MCF 10A (cell line): ENCODE results near the gene ITPKC. TPM values are rescaled to one million over a fixed set of nuclear protein-coding genes. Genes with fewer than 3 reads are reported as not detected.
A peak's percentile ranks its signal among the peaks of the same experiment; 100 is the strongest.

Source experiments
- BruUV-seq: library from RNA; stranded (reverse); fragments of 400-500 nt; replicated peaks from 2 replicates; lab custom pipeline; 2021; lab: Mats Ljungman, UMichigan
- CTCF ChIA-PET: fragments of 300-600 bp; sonication (Branson Sonifier 250); formaldehyde crosslinking; extraction: SDS; loops from one replicate; lab custom pipeline; 2021; ENCODE audit warnings: antibody characterized with exemption, inconsistent platforms; lab: Yijun Ruan, JAX
- POLR2A ChIA-PET: fragments of 300-600, 350-650 bp; sonication (Branson Sonifier 250); formaldehyde crosslinking; extraction: SDS; loops from one replicate; lab custom pipeline; 2020; ENCODE audit warnings: antibody characterized with exemption, inconsistent platforms; lab: Yijun Ruan, JAX
- DNase-seq: peaks from one replicate; pipeline ENCODE4 v3.0.0-alpha.2; 2018; ENCODE audit not compliant: unreplicated experiment
- H3K27ac Mint-ChIP-seq: one replicate; pipeline ENCODE4 v1.8.0; 2022; ENCODE audit warnings: mild to moderate bottlenecking, low read depth, mixed read lengths; ENCODE audit not compliant: unreplicated experiment
- H3K27me3 Mint-ChIP-seq: one replicate; pipeline ENCODE4 v1.8.0; 2022; ENCODE audit warnings: mixed read lengths; ENCODE audit not compliant: insufficient read depth, unreplicated experiment
- H3K36me3 Mint-ChIP-seq: one replicate; pipeline ENCODE4 v1.8.0; 2022; ENCODE audit warnings: mild to moderate bottlenecking, moderate library complexity, mixed read lengths; ENCODE audit not compliant: insufficient read depth, unreplicated experiment
- H3K4me1 Mint-ChIP-seq: one replicate; pipeline ENCODE4 v1.8.0; 2022; ENCODE audit warnings: mixed read lengths; ENCODE audit not compliant: insufficient read depth, unreplicated experiment
- H3K4me3 Mint-ChIP-seq: one replicate; pipeline ENCODE4 v1.8.0; 2022; ENCODE audit warnings: mild to moderate bottlenecking, moderate library complexity, mixed read lengths; ENCODE audit not compliant: unreplicated experiment
- H3K9me3 Mint-ChIP-seq: one replicate; pipeline ENCODE4 v1.8.0; 2022; ENCODE audit warnings: mixed read lengths; ENCODE audit not compliant: unreplicated experiment
- CTCF ChIP-seq: fragments of 200-600 bp; IDR thresholded peaks from one replicate; pipeline ENCODE4 v1.8.0; 2022; ENCODE audit warnings: antibody characterized with exemption, mild to moderate bottlenecking; ENCODE audit not compliant: unreplicated experiment
- intact Hi-C: fragments of 100-400 bp; cut with micrococcal nuclease; formaldehyde crosslinking; loops from 2 replicates; pipeline ENCODE4 v1.14.1; 2022
- total RNA-seq: library from RNA; stranded (reverse); gene quantifications from 2 replicates; pipeline ENCODE4 v1.2.3, GENCODE V29; 2022

Gene ITPKC
- total RNA-seq, 1 experiment from 2014 or later = 33.2 TPM

GRCh38 chr19:40704491-40705361 lies 12.2 kb upstream of the ITPKC start:
- BruUV-seq = no TSS peak
- Mint-ChIP-seq H3K4me3 (no peak overlapping the region), H3K36me3 (peaks cover 90% of the 10 kb centered on the region), H3K27ac (peak overlapping the region; percentile 27), H3K4me1 (peaks cover 3% of the 10 kb centered on the region), H3K9me3 (no peaks in the 10 kb centered on the region), H3K27me3 (no peaks in the 10 kb centered on the region)
- intact Hi-C loops = no loop called here
- CTCF ChIA-PET = interaction anchor here (0.6 to 1.4 kb wide), 4 partner anchors 12 to 94 kb away, joined by 3 to 4 read pairs (median 3); partner anchors contain the start of gene EGLN2
- TF ChIP-seq CTCF = no peak
- DNase-seq = no peak
- POLR2A ChIA-PET = interaction anchor here (1.2 kb wide), 1 partner anchor 12 kb away, joined by 5 read pairs; the partner anchor contains the start of genes COQ8B and ITPKC

GRCh38 chr19:40705362-40705651 lies 11.6 kb upstream of the ITPKC start:
- CTCF ChIA-PET = interaction anchor here (0.6 kb wide), 1 partner anchor 38 kb away, joined by 3 read pairs; no protein-coding TSS in a partner anchor
- peaks cover 3% of the 10 kb centered on the region for H3K4me1 Mint-ChIP-seq
- TF ChIP-seq CTCF = no peak
- POLR2A ChIA-PET = no interaction called here
- no peaks in the 10 kb centered on the region for H3K9me3 Mint-ChIP-seq
- H3K27ac Mint-ChIP-seq = no peak overlapping the region
- intact Hi-C loops = no loop called here
- peaks cover 89% of the 10 kb centered on the region for H3K36me3 Mint-ChIP-seq
- DNase-seq = no peak
- H3K27me3 Mint-ChIP-seq = no peaks in the 10 kb centered on the region
- no TSS peak for BruUV-seq
- H3K4me3 Mint-ChIP-seq = no peak overlapping the region

- Mint-ChIP-seq H3K27me3 (no peaks in the 10 kb centered on the region), H3K9me3 (no peaks in the 10 kb centered on the region), H3K4me3 (no peak overlapping the region), H3K27ac (no peak overlapping the region), H3K36me3 (peaks cover 90% of the 10 kb centered on the region), H3K4me1 (peaks cover 4% of the 10 kb centered on the region)
- no peak for TF ChIP-seq CTCF
- ChIA-PET POLR2A (interaction anchor here (0.6 to 1.0 kb wide), 3 partner anchors 10 to 25 kb away, joined by 3 to 4 read pairs (median 4); partner anchors contain the start of genes COQ8B, ITPKC and NUMBL), CTCF (no interaction called here)
- no peak for DNase-seq
- intact Hi-C loops = no loop called here
- BruUV-seq = no TSS peak
Measured at GRCh38 chr19:40705950-40706619, 10.8 kb upstream of the ITPKC start.

GRCh38 chr19:40707615-40708014 lies 9.3 kb upstream of the ITPKC start:
- intact Hi-C loops = no loop called here
- H3K4me3 Mint-ChIP-seq = no peak overlapping the region
- POLR2A ChIA-PET = interaction anchor here (0.6 to 1.0 kb wide), 2 partner anchors 9 to 17 kb away, joined by 3 read pairs; partner anchors contain the start of genes COQ8B, ITPKC and NUMBL

More at GRCh38 chr19:40707615-40708014, 9.3 kb upstream of the ITPKC start:
- H3K27me3 Mint-ChIP-seq = no peaks in the 10 kb centered on the region
- TF ChIP-seq CTCF = no peak
- no peaks in the 10 kb centered on the region for H3K9me3 Mint-ChIP-seq
- no peak overlapping the region for H3K27ac Mint-ChIP-seq
- peaks cover 11% of the 10 kb centered on the region for H3K4me1 Mint-ChIP-seq
- DNase-seq = no peak
- CTCF ChIA-PET = interaction anchor here (0.6 kb wide), 1 partner anchor 17 kb away, joined by 3 read pairs; the partner anchor contains the start of gene NUMBL
- H3K36me3 Mint-ChIP-seq = peaks cover 83% of the 10 kb centered on the region
- BruUV-seq = no TSS peak
